GM23338 (cell line): ENCODE results near the gene RNF175. TPM values are rescaled to one million over a fixed set of nuclear protein-coding genes. Genes with fewer than 3 reads are reported as not detected.

Experiments
- ATAC-seq: fragments of 200-7000 bp; cut with Tn5 transposase; 3 replicates; pipeline ENCODE4 v1.9.1; 2020
- DNase-seq: peaks from one replicate; pipeline ENCODE4 v3.0.0-alpha.2; 2015; ENCODE audit warnings: low spot score
- H2AFZ ChIP-seq: fragments of 200-600 bp; sonication (generic); 2 replicates; pipeline ENCODE4 v1.8.0; 2016; ENCODE audit warnings: antibody characterized with exemption, mild to moderate bottlenecking, moderate library complexity
- H3F3A ChIP-seq: fragments of 200-600 bp; sonication (generic); replicated peaks from 2 replicates; pipeline ENCODE4 v1.8.0; 2017; ENCODE audit warnings: antibody characterized with exemption, mixed run types, low read depth
- H3K27ac ChIP-seq: fragments of 200-600 bp; sonication (generic); 2 replicates; pipeline ENCODE4 v1.6.1; 2016; ENCODE audit warnings: low read depth
- H3K27me3 ChIP-seq: fragments of 200-600 bp; sonication (generic); 2 replicates; pipeline ENCODE4 v1.8.0; 2016; ENCODE audit warnings: mild to moderate bottlenecking, mixed run types, moderate library complexity; ENCODE audit not compliant: insufficient read depth
- H3K36me3 ChIP-seq: fragments of 200-600 bp; sonication (generic); 2 replicates; pipeline ENCODE4 v1.8.0; 2016; ENCODE audit warnings: mild to moderate bottlenecking; ENCODE audit not compliant: insufficient read depth
- H3K4me1 ChIP-seq: fragments of 200-600 bp; sonication (generic); 2 replicates; pipeline ENCODE4 v1.8.0; 2016; ENCODE audit warnings: mild to moderate bottlenecking, moderate library complexity; ENCODE audit not compliant: insufficient read depth
- H3K4me2 ChIP-seq: fragments of 200-600 bp; sonication (generic); 2 replicates; pipeline ENCODE4 v1.7.1; 2017; ENCODE audit warnings: mixed run types
- H3K4me3 ChIP-seq: fragments of 200-600 bp; sonication (generic); 2 replicates; pipeline ENCODE4 v1.6.1; 2016; ENCODE audit warnings: mixed run types
- H3K79me2 ChIP-seq: fragments of 200-600 bp; sonication (generic); replicated peaks from 2 replicates; pipeline ENCODE4 v1.8.0; 2017; ENCODE audit warnings: mild to moderate bottlenecking; ENCODE audit not compliant: insufficient read depth
- H3K9me2 ChIP-seq: fragments of 200-600 bp; sonication (generic); 2 replicates; pipeline ENCODE4 v1.8.0; 2017; ENCODE audit not compliant: insufficient read depth
- H4K20me1 ChIP-seq: fragments of 200-600 bp; sonication (generic); replicated peaks from 2 replicates; pipeline ENCODE4 v1.8.0; 2017; ENCODE audit warnings: mild to moderate bottlenecking; ENCODE audit not compliant: insufficient read depth
- H3K27ac Mint-ChIP-seq: 2 replicates; pipeline ENCODE4 v1.8.0; 2020; ENCODE audit warnings: inconsistent platforms, mild to moderate bottlenecking, moderate library complexity, mixed read lengths
- H3K27me3 Mint-ChIP-seq: 3 replicates; pipeline ENCODE4 v1.8.0; 2022; ENCODE audit warnings: low read depth, mild to moderate bottlenecking, moderate library complexity, mixed read lengths, inconsistent platforms; ENCODE audit not compliant: insufficient read depth, poor library complexity
- H3K36me3 Mint-ChIP-seq: 3 replicates; pipeline ENCODE4 v1.8.0; 2021; ENCODE audit warnings: low read depth, mild to moderate bottlenecking, inconsistent platforms, moderate library complexity, mixed read lengths
- H3K4me1 Mint-ChIP-seq: 3 replicates; pipeline ENCODE4 v1.8.0; 2020; ENCODE audit warnings: mild to moderate bottlenecking, inconsistent platforms, mixed read lengths
- H3K4me3 Mint-ChIP-seq: 3 replicates; pipeline ENCODE4 v1.8.0; 2021; ENCODE audit warnings: moderate library complexity, mild to moderate bottlenecking, inconsistent platforms, mixed read lengths
- H3K9me3 Mint-ChIP-seq: 3 replicates; pipeline ENCODE4 v1.8.0; 2020; ENCODE audit warnings: moderate library complexity, mild to moderate bottlenecking, inconsistent platforms, mixed read lengths
- CREB1 ChIP-seq: fragments of 250-450 bp; sonication (Bioruptor Pico); IDR thresholded peaks from 2 replicates; pipeline ENCODE4 v1.5.0; 2020; ENCODE audit warnings: low read depth, mild to moderate bottlenecking, moderate library complexity
- CTCF ChIP-seq, 2 experiments: fragments of 200-600 bp in 1 of 2; sonication (generic) in 1 of 2; conservative IDR thresholded peaks; 2 replicates each; pipeline versions ENCODE4 v1.5.1 to v1.6.1; 2016 to 2017; ENCODE audit warnings: antibody characterized with exemption in 2 of 2, low read depth in 2 of 2, mild to moderate bottlenecking in 2 of 2, moderate library complexity in 1 of 2
- EZH2phosphoT487 ChIP-seq: fragments of 200-600 bp; sonication (generic); IDR thresholded peaks from one replicate; pipeline ENCODE4 v1.8.1; 2018; ENCODE audit warnings: antibody characterized with exemption; ENCODE audit not compliant: unreplicated experiment
- NANOG ChIP-seq: IDR thresholded peaks from 2 replicates; pipeline ENCODE4 v1.6.1; 2016; ENCODE audit warnings: antibody characterized with exemption, borderline replicate concordance
- POLR2AphosphoS5 ChIP-seq: IDR thresholded peaks from 2 replicates; pipeline ENCODE4 v1.6.1; 2016; ENCODE audit warnings: antibody characterized with exemption, low read depth
- REST ChIP-seq: IDR thresholded peaks from one replicate; pipeline ENCODE4 v1.6.1; 2018; ENCODE audit warnings: antibody characterized with exemption; ENCODE audit not compliant: unreplicated experiment
- ZNF462 ChIP-seq: fragments of 250-450 bp; sonication (Bioruptor Pico); IDR thresholded peaks from 2 replicates; pipeline ENCODE4 v1.5.0; 2020; ENCODE audit warnings: mild to moderate bottlenecking, moderate library complexity
- polyA plus RNA-seq: library from polyadenylated mRNA; unstranded; fragments of >200 nt; fragmentation: Nextera tagmentation; extraction: Ambion mirVana; gene quantifications from 2 replicates; pipeline ENCODE4 v1.2.1, GENCODE V29; 2016
- total RNA-seq: library from RNA; depleted of rRNA; stranded (reverse); fragments of >200 nt; shearing (Covaris generic); gene quantifications from 2 replicates; pipeline ENCODE4 v1.2.3, GENCODE V29; 2014

RNF175 gene
- total and polyA plus RNA-seq, 2 experiments from 2014 or later = 4.7 to 4.8 TPM

- no peak for ATAC-seq
- DNase-seq = no peak
- Histone ChIP-seq H3K4me1 (peaks cover 26% of the 10 kb centered on the region), H3K79me2 (peaks cover 34% of the 10 kb centered on the region), H3K4me3 (peak overlapping the region; percentile 89), H3K36me3 (peaks cover 1% of the 10 kb centered on the region; the same call in 1 of the 2 replicates), H3K9me2 (no peaks in the 10 kb centered on the region), H4K20me1 (peaks cover 20% of the 10 kb centered on the region), H3K27ac (peak overlapping the region; percentile 99), H3F3A (peaks cover 16% of the 10 kb centered on the region; the same call in 1 of the 2 replicates), H3K27me3 (peaks cover 8% of the 10 kb centered on the region), H2AFZ (no peak overlapping the region), H3K4me2 (peak overlapping the region; percentile 79)
- Mint-ChIP-seq H3K27me3 (peaks cover 41% of the 10 kb centered on the region), H3K27ac (peak overlapping the region; percentile 100), H3K9me3 (no peaks in the 10 kb centered on the region), H3K4me1 (peaks cover 41% of the 10 kb centered on the region), H3K36me3 (peaks cover 30% of the 10 kb centered on the region), H3K4me3 (peak overlapping the region; percentile 99)
- TF ChIP-seq EZH2phosphoT487 (no peak), POLR2AphosphoS5 (no peak), CREB1 (no peak), CTCF (conservative IDR thresholded peaks at IDR 0.05; ENCODE audit: low read depth in 2 of 2) (no peak), REST (no peak)
Observed at GRCh38 chr4:153790500-153790865, 30.7 kb upstream of the RNF175 start.

GRCh38 chr4:153789741-153790499 is 30.1 kb upstream of the RNF175 start:
- peaks cover 36% of the 10 kb centered on the region for H3K36me3 Mint-ChIP-seq
- Histone ChIP-seq H3K4me3 (peak overlapping the region; percentile 89), H3K36me3 (peaks cover 7% of the 10 kb centered on the region; the same call in 1 of the 2 replicates), H3K9me2 (no peaks in the 10 kb centered on the region), H3F3A (peaks cover 16% of the 10 kb centered on the region; the same call in 1 of the 2 replicates), H3K79me2 (peaks cover 39% of the 10 kb centered on the region), H2AFZ (no peak overlapping the region), H3K27me3 (peaks cover 8% of the 10 kb centered on the region), H4K20me1 (peaks cover 25% of the 10 kb centered on the region), H3K4me2 (peak overlapping the region; percentile 90), H3K4me1 (peaks cover 32% of the 10 kb centered on the region), H3K27ac (peak overlapping the region; percentile 99)
- peak overlapping the region; percentile 100 for H3K27ac Mint-ChIP-seq
- peak; percentile 24 for ATAC-seq
- peak; percentile 97 for DNase-seq
- peaks cover 41% of the 10 kb centered on the region for H3K27me3 Mint-ChIP-seq
- no peaks in the 10 kb centered on the region for H3K9me3 Mint-ChIP-seq
- peak overlapping the region; percentile 99 for H3K4me3 Mint-ChIP-seq
- H3K4me1 Mint-ChIP-seq = peaks cover 41% of the 10 kb centered on the region
- TF ChIP-seq NANOG (peak; percentile 99), ZNF462 (CRISPR knock-in tag) (peak; percentile 61), POLR2AphosphoS5 (peak; percentile 63)
